NCI-H1417 treated with DMSO at 0.1 percent for 48 hours (cell line): ENCODE results near the gene GXYLT2.

Source experiments
- DNase-seq: peaks from one replicate; lab custom pipeline; 2025; lab: John Stamatoyannopoulos, UW

The GXYLT2 gene

GRCh38 chr3:73018298-73018697, 130.5 kb downstream of the GXYLT2 start:
- no peak for DNase-seq

DNA sequence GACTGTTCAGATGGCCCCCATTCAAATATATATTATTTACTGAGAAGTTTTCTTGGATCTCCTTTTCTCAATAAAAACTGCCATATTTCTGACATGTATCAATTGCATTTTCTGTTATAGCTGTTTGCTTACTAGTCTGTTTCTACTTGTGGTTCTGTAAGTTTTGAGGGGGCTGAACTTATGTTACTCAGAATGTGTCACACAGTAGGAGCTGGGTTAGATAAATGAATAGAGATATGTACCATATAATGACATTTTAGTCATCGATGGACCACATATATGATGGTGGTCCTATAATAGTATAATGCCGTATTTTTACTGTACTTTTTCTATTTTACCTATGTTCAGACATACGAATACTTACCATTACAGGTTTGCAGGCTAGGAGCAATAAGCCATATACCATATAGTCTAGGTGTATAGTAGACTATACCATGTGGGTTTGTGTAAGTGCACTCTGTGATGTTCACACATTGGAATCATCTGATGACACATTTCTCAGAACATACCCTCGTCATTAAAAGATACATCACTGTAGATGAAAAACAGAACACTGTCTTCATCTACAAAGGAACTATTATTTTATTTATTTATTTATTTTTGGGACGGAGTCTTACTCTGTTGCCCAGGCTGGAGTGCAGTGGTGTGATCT, 131.1 kb downstream of the GXYLT2 start:
- no peak for DNase-seq

DNA sequence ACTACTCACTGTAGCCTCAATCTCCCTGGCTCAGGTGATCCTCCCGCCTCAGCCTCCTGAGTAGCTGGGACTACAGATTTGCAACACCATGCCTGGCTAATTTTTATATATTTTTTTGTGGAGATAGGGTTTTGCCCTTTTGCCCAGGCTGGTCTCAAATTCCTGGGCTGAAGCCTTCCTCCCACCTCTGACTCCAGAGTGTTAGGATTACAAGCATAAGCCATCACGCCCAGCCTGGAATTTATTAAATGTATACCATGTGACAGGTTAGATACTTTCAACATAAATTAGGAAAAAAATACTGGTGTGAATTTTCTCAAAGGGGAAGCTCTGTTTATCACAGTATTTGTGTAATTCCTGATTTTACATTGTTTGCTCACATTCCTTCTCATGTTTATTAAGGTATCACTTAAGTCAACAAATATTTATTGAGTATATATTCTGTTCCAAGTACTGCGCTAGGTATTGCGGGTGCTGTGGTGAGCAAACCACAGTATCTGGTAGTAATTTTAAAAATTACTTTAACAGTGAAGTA, 133.5 kb downstream of the GXYLT2 start:
- no peak for DNase-seq

DNA sequence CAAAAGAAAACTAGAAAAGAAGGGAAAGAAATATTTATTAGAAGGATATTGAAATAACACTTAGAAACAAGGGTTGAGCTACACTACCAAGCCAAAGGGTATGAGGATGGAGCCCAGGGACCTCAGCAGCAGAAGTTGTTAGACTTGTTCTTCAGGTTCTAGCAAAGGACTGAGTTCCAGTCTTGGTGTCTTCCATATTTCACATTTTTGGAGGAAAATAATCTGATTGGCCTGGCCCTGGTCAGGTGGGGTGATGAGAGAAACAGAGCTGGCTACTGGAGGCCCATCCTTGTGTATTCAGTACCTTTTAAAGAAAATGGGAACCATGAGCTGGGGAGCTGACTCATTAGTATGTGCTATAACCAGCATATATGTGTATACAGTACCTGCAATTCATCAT, 137.0 kb downstream of the GXYLT2 start:
- DNase-seq: no peak

DNA sequence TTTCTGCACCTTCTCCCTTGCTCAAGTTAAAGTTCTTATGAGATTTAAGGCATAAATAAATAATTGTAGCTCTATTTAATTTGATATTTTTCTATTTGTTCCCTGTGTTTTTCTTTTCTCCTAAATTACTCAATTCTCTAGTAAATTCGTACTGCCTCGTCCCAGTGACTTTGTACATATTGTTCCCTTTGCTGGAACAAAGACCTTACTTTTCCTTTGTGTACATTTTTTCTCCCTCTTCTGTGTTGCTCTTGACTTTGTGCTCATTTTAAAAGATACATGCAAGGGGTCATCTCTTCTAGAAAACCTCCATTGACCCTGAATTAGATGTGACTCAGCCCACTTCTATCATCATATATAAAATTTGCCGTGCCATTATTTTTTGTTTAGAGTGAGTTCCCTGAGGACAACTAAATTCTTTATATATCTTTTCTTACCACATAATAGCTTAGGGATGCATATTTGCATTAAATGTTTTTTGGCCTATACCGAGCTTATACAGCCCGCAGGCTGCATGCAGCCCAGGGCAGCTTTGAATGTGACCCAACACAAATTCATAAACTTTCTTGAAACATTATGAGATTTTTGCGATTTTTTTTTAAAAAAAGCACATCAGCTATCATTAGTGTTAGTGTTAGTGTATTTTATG, 138.4 kb downstream of the GXYLT2 start:
- no peak for DNase-seq
